GM23338 (cell line): ENCODE measurements around the gene USH1C. TPM values are rescaled to one million over a fixed set of nuclear protein-coding genes. Genes with fewer than 3 reads are reported as not detected.
A peak's percentile ranks its signal among the peaks of the same experiment; 100 is the strongest.

ENCODE experiments used
- ATAC-seq: fragments of 200-7000 bp; cut with Tn5 transposase; 3 replicates; pipeline ENCODE4 v1.9.1; 2020
- DNase-seq: peaks from one replicate; pipeline ENCODE4 v3.0.0-alpha.2; 2015; ENCODE audit warnings: low spot score
- H2AFZ ChIP-seq: fragments of 200-600 bp; sonication (generic); 2 replicates; pipeline ENCODE4 v1.8.0; 2016; ENCODE audit warnings: antibody characterized with exemption, mild to moderate bottlenecking, moderate library complexity
- H3F3A ChIP-seq: fragments of 200-600 bp; sonication (generic); replicated peaks from 2 replicates; pipeline ENCODE4 v1.8.0; 2017; ENCODE audit warnings: antibody characterized with exemption, mixed run types, low read depth
- H3K27ac ChIP-seq: fragments of 200-600 bp; sonication (generic); 2 replicates; pipeline ENCODE4 v1.6.1; 2016; ENCODE audit warnings: low read depth
- H3K27me3 ChIP-seq: fragments of 200-600 bp; sonication (generic); 2 replicates; pipeline ENCODE4 v1.8.0; 2016; ENCODE audit warnings: mild to moderate bottlenecking, mixed run types, moderate library complexity; ENCODE audit not compliant: insufficient read depth
- H3K36me3 ChIP-seq: fragments of 200-600 bp; sonication (generic); 2 replicates; pipeline ENCODE4 v1.8.0; 2016; ENCODE audit warnings: mild to moderate bottlenecking; ENCODE audit not compliant: insufficient read depth
- H3K4me1 ChIP-seq: fragments of 200-600 bp; sonication (generic); 2 replicates; pipeline ENCODE4 v1.8.0; 2016; ENCODE audit warnings: mild to moderate bottlenecking, moderate library complexity; ENCODE audit not compliant: insufficient read depth
- H3K4me2 ChIP-seq: fragments of 200-600 bp; sonication (generic); 2 replicates; pipeline ENCODE4 v1.7.1; 2017; ENCODE audit warnings: mixed run types
- H3K4me3 ChIP-seq: fragments of 200-600 bp; sonication (generic); 2 replicates; pipeline ENCODE4 v1.6.1; 2016; ENCODE audit warnings: mixed run types
- H3K79me2 ChIP-seq: fragments of 200-600 bp; sonication (generic); replicated peaks from 2 replicates; pipeline ENCODE4 v1.8.0; 2017; ENCODE audit warnings: mild to moderate bottlenecking; ENCODE audit not compliant: insufficient read depth
- H3K9me2 ChIP-seq: fragments of 200-600 bp; sonication (generic); 2 replicates; pipeline ENCODE4 v1.8.0; 2017; ENCODE audit not compliant: insufficient read depth
- H4K20me1 ChIP-seq: fragments of 200-600 bp; sonication (generic); replicated peaks from 2 replicates; pipeline ENCODE4 v1.8.0; 2017; ENCODE audit warnings: mild to moderate bottlenecking; ENCODE audit not compliant: insufficient read depth
- H3K27ac Mint-ChIP-seq: 2 replicates; pipeline ENCODE4 v1.8.0; 2020; ENCODE audit warnings: inconsistent platforms, mild to moderate bottlenecking, moderate library complexity, mixed read lengths
- H3K27me3 Mint-ChIP-seq: 3 replicates; pipeline ENCODE4 v1.8.0; 2022; ENCODE audit warnings: low read depth, mild to moderate bottlenecking, moderate library complexity, mixed read lengths, inconsistent platforms; ENCODE audit not compliant: insufficient read depth, poor library complexity
- H3K36me3 Mint-ChIP-seq: 3 replicates; pipeline ENCODE4 v1.8.0; 2021; ENCODE audit warnings: low read depth, mild to moderate bottlenecking, inconsistent platforms, moderate library complexity, mixed read lengths
- H3K4me1 Mint-ChIP-seq: 3 replicates; pipeline ENCODE4 v1.8.0; 2020; ENCODE audit warnings: mild to moderate bottlenecking, inconsistent platforms, mixed read lengths
- H3K4me3 Mint-ChIP-seq: 3 replicates; pipeline ENCODE4 v1.8.0; 2021; ENCODE audit warnings: moderate library complexity, mild to moderate bottlenecking, inconsistent platforms, mixed read lengths
- H3K9me3 Mint-ChIP-seq: 3 replicates; pipeline ENCODE4 v1.8.0; 2020; ENCODE audit warnings: moderate library complexity, mild to moderate bottlenecking, inconsistent platforms, mixed read lengths
- CREB1 ChIP-seq: fragments of 250-450 bp; sonication (Bioruptor Pico); IDR thresholded peaks from 2 replicates; pipeline ENCODE4 v1.5.0; 2020; ENCODE audit warnings: low read depth, mild to moderate bottlenecking, moderate library complexity
- EZH2 ChIP-seq: fragments of 200-600 bp; sonication (generic); IDR thresholded peaks from one replicate; pipeline ENCODE4 v1.8.0; 2017; ENCODE audit warnings: antibody characterized with exemption, mild to moderate bottlenecking, low read depth; ENCODE audit not compliant: unreplicated experiment
- ZNF114 ChIP-seq: fragments of 250-450 bp; sonication (Bioruptor Pico); IDR thresholded peaks from 2 replicates; pipeline ENCODE4 v1.5.0; 2020; ENCODE audit warnings: mild to moderate bottlenecking, moderate library complexity
- ZNF331 ChIP-seq: fragments of 250-450 bp; sonication (Bioruptor Pico); IDR thresholded peaks from 2 replicates; pipeline ENCODE4 v1.5.0; 2020; ENCODE audit warnings: low read depth, mild to moderate bottlenecking, moderate library complexity
- polyA plus RNA-seq: library from polyadenylated mRNA; unstranded; fragments of >200 nt; fragmentation: Nextera tagmentation; extraction: Ambion mirVana; gene quantifications from 2 replicates; pipeline ENCODE4 v1.2.1, GENCODE V29; 2016
- total RNA-seq: library from RNA; depleted of rRNA; stranded (reverse); fragments of >200 nt; shearing (Covaris generic); gene quantifications from 2 replicates; pipeline ENCODE4 v1.2.3, GENCODE V29; 2014
- TF ChIP-seq, protein P1 (sequence below): fragments of 250-450 bp; sonication (Bioruptor Pico); IDR thresholded peaks from 2 replicates; pipeline ENCODE4 v1.5.0; 2020; ENCODE audit warnings: mild to moderate bottlenecking, moderate library complexity
- TF ChIP-seq, protein P2 (sequence below): IDR thresholded peaks from 2 replicates; pipeline ENCODE4 v1.6.1; 2016; ENCODE audit warnings: antibody characterized with exemption
- TF ChIP-seq, protein P3 (sequence below), 2 experiments: fragments of 200-600 bp in 1 of 2; sonication (generic) in 1 of 2; conservative IDR thresholded peaks; 2 replicates each; pipeline versions ENCODE4 v1.5.1 to v1.6.1; 2016 to 2017; ENCODE audit warnings: antibody characterized with exemption in 2 of 2, low read depth in 2 of 2, mild to moderate bottlenecking in 2 of 2, moderate library complexity in 1 of 2

USH1C gene
- total and polyA plus RNA-seq, 2 experiments from 2014 or later: 1.3 to 1.8 TPM

DNA sequence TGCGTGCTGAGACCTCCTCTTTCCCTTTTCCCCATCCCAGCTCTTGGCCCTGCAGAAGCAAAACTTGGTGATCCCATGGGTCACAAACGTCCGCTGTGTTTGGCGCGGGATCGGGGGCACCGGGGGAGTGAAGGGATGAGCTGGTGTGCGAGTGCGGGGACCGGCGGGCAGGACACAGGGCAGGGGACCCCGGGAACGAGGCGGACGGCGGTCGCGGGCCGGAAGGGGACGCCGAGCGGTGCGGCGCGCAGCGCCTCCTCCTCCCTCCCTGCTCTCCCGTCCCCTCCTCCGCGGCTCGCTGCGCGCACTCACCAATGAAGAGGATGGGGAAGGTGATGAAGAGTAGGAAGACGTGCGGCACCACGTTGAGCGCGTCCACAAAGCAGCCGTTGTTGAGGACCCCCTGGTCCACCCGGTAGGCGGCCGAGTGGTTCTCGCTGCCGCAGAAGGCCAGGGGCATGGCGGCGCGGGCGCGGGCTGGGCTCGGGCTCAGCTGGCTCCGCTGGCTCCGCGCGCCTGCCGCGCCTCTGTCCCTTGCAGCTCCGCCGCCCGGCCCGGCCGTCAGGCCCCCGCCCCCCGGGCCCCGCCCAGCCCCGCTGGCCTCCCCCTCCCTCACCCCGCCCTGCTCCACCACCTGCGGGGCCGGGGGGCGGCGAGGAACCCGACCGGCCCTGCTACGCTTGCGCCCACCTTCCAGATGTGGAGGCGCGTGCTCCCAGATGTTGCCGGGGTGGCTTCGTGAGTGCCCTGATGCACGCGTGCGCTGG is 67.7 kb downstream of the USH1C start, which contains the start of gene ABCC8:
Gene ABCC8 (minus strand): TSS at position 529 of the 767 bp plus-strand sequence. CDS start 69 bp downstream, at position 460.
- no peaks in the 10 kb centered on the region for H3K36me3 ChIP-seq
- Mint-ChIP-seq H3K27me3 (peaks cover 62% of the 10 kb centered on the region), H3K36me3 (no peaks in the 10 kb centered on the region), H3K4me3 (peak within 1 kb of the TSS; percentile 85), H3K4me1 (peaks cover 40% of the 10 kb centered on the region), H3K27ac (no peak within 1 kb of the TSS), H3K9me3 (no peaks in the 10 kb centered on the region; the same call in 2 of the 3 replicates)
- H3K4me1 ChIP-seq: peaks cover 13% of the 10 kb centered on the region
- no peak within 1 kb of the TSS for H3K27ac ChIP-seq
- no peaks in the 10 kb centered on the region for H3K9me2 ChIP-seq
- peak within 1 kb of the TSS; percentile 99 for H2AFZ ChIP-seq
- TF ChIP-seq ZNF114 (CRISPR knock-in tag): no peak
- no peak for TF ChIP-seq CREB1
- TF ChIP-seq, protein P1, sequence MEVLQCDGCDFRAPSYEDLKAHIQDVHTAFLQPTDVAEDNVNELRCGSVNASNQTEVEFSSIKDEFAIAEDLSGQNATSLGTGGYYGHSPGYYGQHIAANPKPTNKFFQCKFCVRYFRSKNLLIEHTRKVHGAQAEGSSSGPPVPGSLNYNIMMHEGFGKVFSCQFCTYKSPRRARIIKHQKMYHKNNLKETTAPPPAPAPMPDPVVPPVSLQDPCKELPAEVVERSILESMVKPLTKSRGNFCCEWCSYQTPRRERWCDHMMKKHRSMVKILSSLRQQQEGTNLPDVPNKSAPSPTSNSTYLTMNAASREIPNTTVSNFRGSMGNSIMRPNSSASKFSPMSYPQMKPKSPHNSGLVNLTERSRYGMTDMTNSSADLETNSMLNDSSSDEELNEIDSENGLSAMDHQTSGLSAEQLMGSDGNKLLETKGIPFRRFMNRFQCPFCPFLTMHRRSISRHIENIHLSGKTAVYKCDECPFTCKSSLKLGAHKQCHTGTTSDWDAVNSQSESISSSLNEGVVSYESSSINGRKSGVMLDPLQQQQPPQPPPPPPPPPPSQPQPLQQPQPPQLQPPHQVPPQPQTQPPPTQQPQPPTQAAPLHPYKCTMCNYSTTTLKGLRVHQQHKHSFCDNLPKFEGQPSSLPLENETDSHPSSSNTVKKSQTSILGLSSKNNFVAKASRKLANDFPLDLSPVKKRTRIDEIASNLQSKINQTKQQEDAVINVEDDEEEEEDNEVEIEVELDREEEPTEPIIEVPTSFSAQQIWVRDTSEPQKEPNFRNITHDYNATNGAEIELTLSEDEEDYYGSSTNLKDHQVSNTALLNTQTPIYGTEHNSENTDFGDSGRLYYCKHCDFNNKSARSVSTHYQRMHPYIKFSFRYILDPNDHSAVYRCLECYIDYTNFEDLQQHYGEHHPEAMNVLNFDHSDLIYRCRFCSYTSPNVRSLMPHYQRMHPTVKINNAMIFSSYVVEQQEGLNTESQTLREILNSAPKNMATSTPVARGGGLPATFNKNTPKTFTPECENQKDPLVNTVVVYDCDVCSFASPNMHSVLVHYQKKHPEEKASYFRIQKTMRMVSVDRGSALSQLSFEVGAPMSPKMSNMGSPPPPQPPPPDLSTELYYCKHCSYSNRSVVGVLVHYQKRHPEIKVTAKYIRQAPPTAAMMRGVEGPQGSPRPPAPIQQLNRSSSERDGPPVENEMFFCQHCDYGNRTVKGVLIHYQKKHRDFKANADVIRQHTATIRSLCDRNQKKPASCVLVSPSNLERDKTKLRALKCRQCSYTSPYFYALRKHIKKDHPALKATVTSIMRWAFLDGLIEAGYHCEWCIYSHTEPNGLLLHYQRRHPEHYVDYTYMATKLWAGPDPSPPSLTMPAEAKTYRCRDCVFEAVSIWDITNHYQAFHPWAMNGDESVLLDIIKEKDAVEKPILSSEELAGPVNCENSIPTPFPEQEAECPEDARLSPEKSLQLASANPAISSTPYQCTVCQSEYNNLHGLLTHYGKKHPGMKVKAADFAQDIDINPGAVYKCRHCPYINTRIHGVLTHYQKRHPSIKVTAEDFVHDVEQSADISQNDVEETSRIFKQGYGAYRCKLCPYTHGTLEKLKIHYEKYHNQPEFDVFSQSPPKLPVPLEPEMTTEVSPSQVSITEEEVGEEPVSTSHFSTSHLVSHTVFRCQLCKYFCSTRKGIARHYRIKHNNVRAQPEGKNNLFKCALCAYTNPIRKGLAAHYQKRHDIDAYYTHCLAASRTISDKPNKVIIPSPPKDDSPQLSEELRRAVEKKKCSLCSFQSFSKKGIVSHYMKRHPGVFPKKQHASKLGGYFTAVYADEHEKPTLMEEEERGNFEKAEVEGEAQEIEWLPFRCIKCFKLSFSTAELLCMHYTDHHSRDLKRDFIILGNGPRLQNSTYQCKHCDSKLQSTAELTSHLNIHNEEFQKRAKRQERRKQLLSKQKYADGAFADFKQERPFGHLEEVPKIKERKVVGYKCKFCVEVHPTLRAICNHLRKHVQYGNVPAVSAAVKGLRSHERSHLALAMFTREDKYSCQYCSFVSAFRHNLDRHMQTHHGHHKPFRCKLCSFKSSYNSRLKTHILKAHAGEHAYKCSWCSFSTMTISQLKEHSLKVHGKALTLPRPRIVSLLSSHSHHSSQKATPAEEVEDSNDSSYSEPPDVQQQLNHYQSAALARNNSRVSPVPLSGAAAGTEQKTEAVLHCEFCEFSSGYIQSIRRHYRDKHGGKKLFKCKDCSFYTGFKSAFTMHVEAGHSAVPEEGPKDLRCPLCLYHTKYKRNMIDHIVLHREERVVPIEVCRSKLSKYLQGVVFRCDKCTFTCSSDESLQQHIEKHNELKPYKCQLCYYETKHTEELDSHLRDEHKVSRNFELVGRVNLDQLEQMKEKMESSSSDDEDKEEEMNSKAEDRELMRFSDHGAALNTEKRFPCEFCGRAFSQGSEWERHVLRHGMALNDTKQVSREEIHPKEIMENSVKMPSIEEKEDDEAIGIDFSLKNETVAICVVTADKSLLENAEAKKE (CRISPR knock-in tag): no peak
- TF ChIP-seq EZH2: peak; percentile 65
- TF ChIP-seq, protein P2, sequence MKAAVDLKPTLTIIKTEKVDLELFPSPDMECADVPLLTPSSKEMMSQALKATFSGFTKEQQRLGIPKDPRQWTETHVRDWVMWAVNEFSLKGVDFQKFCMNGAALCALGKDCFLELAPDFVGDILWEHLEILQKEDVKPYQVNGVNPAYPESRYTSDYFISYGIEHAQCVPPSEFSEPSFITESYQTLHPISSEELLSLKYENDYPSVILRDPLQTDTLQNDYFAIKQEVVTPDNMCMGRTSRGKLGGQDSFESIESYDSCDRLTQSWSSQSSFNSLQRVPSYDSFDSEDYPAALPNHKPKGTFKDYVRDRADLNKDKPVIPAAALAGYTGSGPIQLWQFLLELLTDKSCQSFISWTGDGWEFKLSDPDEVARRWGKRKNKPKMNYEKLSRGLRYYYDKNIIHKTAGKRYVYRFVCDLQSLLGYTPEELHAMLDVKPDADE: no peak
- no peak for TF ChIP-seq ZNF331
- TF ChIP-seq, protein P3, sequence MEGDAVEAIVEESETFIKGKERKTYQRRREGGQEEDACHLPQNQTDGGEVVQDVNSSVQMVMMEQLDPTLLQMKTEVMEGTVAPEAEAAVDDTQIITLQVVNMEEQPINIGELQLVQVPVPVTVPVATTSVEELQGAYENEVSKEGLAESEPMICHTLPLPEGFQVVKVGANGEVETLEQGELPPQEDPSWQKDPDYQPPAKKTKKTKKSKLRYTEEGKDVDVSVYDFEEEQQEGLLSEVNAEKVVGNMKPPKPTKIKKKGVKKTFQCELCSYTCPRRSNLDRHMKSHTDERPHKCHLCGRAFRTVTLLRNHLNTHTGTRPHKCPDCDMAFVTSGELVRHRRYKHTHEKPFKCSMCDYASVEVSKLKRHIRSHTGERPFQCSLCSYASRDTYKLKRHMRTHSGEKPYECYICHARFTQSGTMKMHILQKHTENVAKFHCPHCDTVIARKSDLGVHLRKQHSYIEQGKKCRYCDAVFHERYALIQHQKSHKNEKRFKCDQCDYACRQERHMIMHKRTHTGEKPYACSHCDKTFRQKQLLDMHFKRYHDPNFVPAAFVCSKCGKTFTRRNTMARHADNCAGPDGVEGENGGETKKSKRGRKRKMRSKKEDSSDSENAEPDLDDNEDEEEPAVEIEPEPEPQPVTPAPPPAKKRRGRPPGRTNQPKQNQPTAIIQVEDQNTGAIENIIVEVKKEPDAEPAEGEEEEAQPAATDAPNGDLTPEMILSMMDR (conservative IDR thresholded peaks at IDR 0.05; ENCODE audit: low read depth in 2 of 2): no peak
- H4K20me1 ChIP-seq: no peaks in the 10 kb centered on the region; the same call in 1 of the 2 replicates
- H3K27me3 ChIP-seq: peaks cover 58% of the 10 kb centered on the region
- peak within 1 kb of the TSS; percentile 87 for H3K4me3 ChIP-seq
- ATAC-seq: peak; percentile 60
- no peaks in the 10 kb centered on the region for H3K79me2 ChIP-seq
- peak; percentile 71 for DNase-seq
- H3F3A ChIP-seq: peaks cover 5% of the 10 kb centered on the region; the same call in 1 of the 2 replicates
- peak within 1 kb of the TSS; percentile 91 for H3K4me2 ChIP-seq
